ENCODE measurements around the gene CABP7. TPM values are rescaled to one million over a fixed set of nuclear protein-coding genes. Genes with fewer than 3 reads are reported as not detected.
A peak's percentile ranks its signal among the peaks of the same experiment; 100 is the strongest.

The CABP7 gene
- total RNA-seq, 1 donor from 2014 or later = not detected

GRCh38 chr22:29765905-29766631 lies 46.3 kb downstream of the CABP7 start:
- Histone ChIP-seq H3K27me3 (no peaks in the 10 kb centered on the region), H3K4me1 (peaks cover 24% of the 10 kb centered on the region), H3K4me3 (peak overlapping the region; percentile 100), H3K36me3 (peaks cover 22% of the 10 kb centered on the region), H3K27ac (peak overlapping the region; percentile 91), H3K9me3 (no peaks in the 10 kb centered on the region)
- no peak for TF ChIP-seq CTCF (IDR thresholded peaks at IDR 0.05)
- DNase-seq (no peak), ATAC-seq (peak; percentile 2)
- intact Hi-C loops (cut with DNase I) = no loop called here

GRCh38 chr22:29766632-29767170 lies 46.9 kb downstream of the CABP7 start, which contains the start of gene ZMAT5:
ZMAT5 (minus strand) TSS chr22:29767007; CDS start chr22:29748544, 18,463 bp downstream.
- no peaks in the 10 kb centered on the region for H3K9me3 ChIP-seq
- H3K36me3 ChIP-seq = peaks cover 22% of the 10 kb centered on the region
- DNase-seq (peak; percentile 97), ATAC-seq (peak; percentile 99)
- TF ChIP-seq CTCF (IDR thresholded peaks at IDR 0.05) = no peak
- peak within 1 kb of the TSS; percentile 91 for H3K27ac ChIP-seq
- no peaks in the 10 kb centered on the region for H3K27me3 ChIP-seq
- H3K4me3 ChIP-seq = peak within 1 kb of the TSS; percentile 100
- intact Hi-C loops (cut with DNase I) = no loop called here
- peaks cover 24% of the 10 kb centered on the region for H3K4me1 ChIP-seq

- Histone ChIP-seq H3K27me3 (no peaks in the 10 kb centered on the region), H3K4me3 (peak within 1 kb of the TSS; percentile 100), H3K9me3 (no peaks in the 10 kb centered on the region), H3K27ac (peak within 1 kb of the TSS; percentile 91), H3K36me3 (peaks cover 22% of the 10 kb centered on the region), H3K4me1 (peaks cover 24% of the 10 kb centered on the region)
- peak; percentile 83 for ATAC-seq
- no peak for TF ChIP-seq CTCF (IDR thresholded peaks at IDR 0.05)
- intact Hi-C loops (cut with DNase I) = no loop called here
- DNase-seq = peak; percentile 97
Observed at GRCh38 chr22:29767171-29768051, 47.6 kb downstream of the CABP7 start, which contains the start of gene UQCR10. UQCR10 (plus strand) TSS chr22:29767369; CDS start chr22:29767399, 30 bp downstream.

- intact Hi-C loops (cut with DNase I) = no loop called here
- no peak for TF ChIP-seq CTCF (IDR thresholded peaks at IDR 0.05)
- ATAC-seq (no peak), DNase-seq (no peak)
- H3K4me3 ChIP-seq = peak overlapping the region; percentile 100
- H3K27me3 ChIP-seq = no peaks in the 10 kb centered on the region
- peaks cover 24% of the 10 kb centered on the region for H3K4me1 ChIP-seq
- H3K27ac ChIP-seq = peak overlapping the region; percentile 91
- peaks cover 22% of the 10 kb centered on the region for H3K36me3 ChIP-seq
- H3K9me3 ChIP-seq = no peaks in the 10 kb centered on the region
Observed at GRCh38 chr22:29768052-29768693, 48.4 kb downstream of the CABP7 start.

GRCh38 chr22:29769723-29770321 lies 50.0 kb downstream of the CABP7 start:
- ATAC-seq (no peak), DNase-seq (no peak)
- H3K4me1 ChIP-seq = peaks cover 24% of the 10 kb centered on the region
- no peaks in the 10 kb centered on the region for H3K27me3 ChIP-seq
- no peak overlapping the region for H3K4me3 ChIP-seq
- intact Hi-C loops (cut with DNase I) = no loop called here
- no peak overlapping the region for H3K27ac ChIP-seq
- H3K9me3 ChIP-seq = no peaks in the 10 kb centered on the region
- no peak for TF ChIP-seq CTCF (IDR thresholded peaks at IDR 0.05)
- peaks cover 22% of the 10 kb centered on the region for H3K36me3 ChIP-seq

All from upper lobe of right lung (tissue), 1 donor.